ENCODE measurements around the gene PREX1. TPM values are rescaled to one million over a fixed set of nuclear protein-coding genes. Genes with fewer than 3 reads are reported as not detected.

Gene PREX1
- polyA plus RNA-seq, 1 of the 3 experiments (the other 2 are of a cell fraction) = 5.3 TPM

- no peaks in the 10 kb centered on the region for H3F3A ChIP-seq (replicated peaks; ENCODE audit: insufficient read depth)
- H3K79me2 ChIP-seq (ENCODE audit: insufficient read depth) = no peaks in the 10 kb centered on the region
- H4K20me1 ChIP-seq (ENCODE audit: insufficient read depth) = no peaks in the 10 kb centered on the region
- H3K9ac ChIP-seq = no peak overlapping the region
- WGBS (ENCODE audit: low lambda C conversion rate) = 62% methylated on average over 3 of the region's 3 CpGs
- no peaks in the 10 kb centered on the region for H3K9me3 ChIP-seq
- no peaks in the 10 kb centered on the region for H3K27me3 ChIP-seq (ENCODE audit: insufficient read depth)
- no peaks in the 10 kb centered on the region for H3K36me3 ChIP-seq (replicated peaks in 1 of 2; ENCODE audit: control insufficient read depth in 1 of 2, insufficient read depth in 2 of 2, low read length in 1 of 2)
- H3K4me3 ChIP-seq (ENCODE audit: low read depth in 2 of 2, low read length in 1 of 2) = no peak overlapping the region
- no peak overlapping the region for H3K4me2 ChIP-seq
- no peak overlapping the region for H3K27ac ChIP-seq (ENCODE audit: low read depth in 2 of 2, low read length in 1 of 2)
- ChIA-PET POLR2A (interaction anchor here (0.6 kb wide), 1 partner anchor 90 kb away, joined by 3 read pairs; no protein-coding TSS in a partner anchor), CTCF (interaction anchor here (1.7 to 2.5 kb wide), 2 partner anchors 14 to 156 kb away, joined by 4 to 8 read pairs; partner anchors contain the start of gene PREX1)
- TF ChIP-seq NFIC (IDR thresholded peaks at IDR 0.05; ENCODE audit: borderline replicate concordance) = no peak
- TF ChIP-seq EZH2phosphoT487 (IDR thresholded peaks at IDR 0.05; ENCODE audit: borderline replicate concordance, low read depth) = no peak
- TF ChIP-seq TCF12 (IDR thresholded peaks at IDR 0.05) = no peak
- no peak for TF ChIP-seq NRF1 (IDR thresholded peaks at IDR 0.05; ENCODE audit: low read depth, low read length)
- TF ChIP-seq IRF3 (IDR thresholded peaks at IDR 0.05; ENCODE audit: low read depth, low read length) = no peak
- TF ChIP-seq PBX3 (IDR thresholded peaks at IDR 0.05) = no peak
- no peak for TF ChIP-seq JUND (IDR thresholded peaks at IDR 0.05)
- TF ChIP-seq FOXJ3 (CRISPR knock-in tag; IDR thresholded peaks at IDR 0.05) = no peak
- no peak for TF ChIP-seq ELF1 (IDR thresholded peaks at IDR 0.05)
- TF ChIP-seq FOXM1 (IDR thresholded peaks at IDR 0.05; ENCODE audit: low read depth) = no peak
- TF ChIP-seq USF1 (IDR thresholded peaks at IDR 0.05; ENCODE audit: borderline replicate concordance, low read depth) = no peak
- no peak for TF ChIP-seq MAX (IDR thresholded peaks at IDR 0.05; ENCODE audit: low read depth)
- TF ChIP-seq YY1 (IDR thresholded peaks at IDR 0.05; ENCODE audit: low read depth) = no peak
- no peak for TF ChIP-seq REST (IDR thresholded peaks at IDR 0.05; ENCODE audit: low read depth, low read length)
- TF ChIP-seq ZBTB33 (IDR thresholded peaks at IDR 0.05; ENCODE audit: borderline replicate concordance, low read depth) = no peak
- TF ChIP-seq FOSL2 (IDR thresholded peaks at IDR 0.05; ENCODE audit: borderline replicate concordance, low read depth) = no peak
- no peaks in the 10 kb centered on the region for H3K4me1 ChIP-seq (ENCODE audit: control insufficient read depth in 1 of 2, insufficient read depth in 2 of 2, low read depth in 1 of 2, low read length in 1 of 2)
- no peak for DNase-seq
- H3K9me2 ChIP-seq = no peaks in the 10 kb centered on the region
- H2AFZ ChIP-seq (ENCODE audit: low read depth) = no peak overlapping the region
Observed at GRCh38 chr20:48813446-48813747, 14.4 kb downstream of the PREX1 start.
